Measurements from ENCODE around the gene HNRNPUL2. TPM values are rescaled to one million over a fixed set of nuclear protein-coding genes. Genes with fewer than 3 reads are reported as not detected.

The HNRNPUL2 gene
- total and polyA plus RNA-seq, 2 of the 8 experiments (the other 6 are each of a cell fraction or from before 2014, with no cell fraction given), result 14.9 to 46.4 TPM

DNA sequence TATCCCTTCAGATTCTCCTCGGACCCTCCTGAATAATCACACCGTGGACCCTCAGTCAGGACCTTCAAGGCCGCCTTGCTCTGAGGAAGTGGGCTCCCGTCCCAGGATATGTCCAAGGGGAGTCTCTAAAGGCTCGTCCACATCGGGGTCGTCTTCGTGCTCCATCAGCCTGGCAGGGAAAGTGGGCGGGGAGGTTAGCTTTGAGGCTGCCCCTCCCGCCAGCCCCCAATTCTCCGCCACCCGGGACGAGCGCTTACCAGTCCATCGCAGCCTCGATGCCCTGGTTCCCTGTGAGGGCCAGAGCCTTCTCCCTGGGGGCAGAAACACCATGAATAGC is 48.9 kb downstream of the HNRNPUL2 start:
- Histone ChIP-seq H3K36me3 (ENCODE audit: control insufficient read depth in 2 of 4, insufficient read depth in 4 of 4, low read length in 3 of 4) (peaks cover 5 to 22% (median 9%) of the 10 kb centered on the region in 4 experiments; a peak in 5 of 8 replicates), H2BK12ac (ENCODE audit: low read depth, low read length) (no peak overlapping the region), H2AK5ac (ENCODE audit: low read depth, low read length) (no peak overlapping the region), H3K4me2 (ENCODE audit: insufficient read depth in 1 of 2, low read depth in 2 of 2, low read length in 2 of 2) (peak overlapping the region; percentile 74 to 86), H3K56ac (replicated peaks; ENCODE audit: insufficient read length, low read depth, low read length) (peak overlapping the region; percentile 40), H3K4me1 (replicated peaks in 1 of 4; ENCODE audit: control insufficient read depth in 3 of 4, insufficient read depth in 4 of 4, low read length in 3 of 4) (peaks cover 2 to 8% (median 4%) of the 10 kb centered on the region in 4 experiments; a peak in 4 of 7 replicates), H3K23ac (ENCODE audit: insufficient read length) (no peak overlapping the region), H2BK5ac (ENCODE audit: low read depth, low read length) (peak overlapping the region; percentile 91), H4K91ac (replicated peaks; ENCODE audit: insufficient read length, low read length) (no peak overlapping the region), H3K9me3 (ENCODE audit: insufficient read depth in 2 of 2, low read depth in 1 of 2, low read length in 1 of 2) (no peaks in the 10 kb centered on the region), H3K79me2 (ENCODE audit: control insufficient read depth in 1 of 2, insufficient read depth in 2 of 2, low read length in 2 of 2) (peaks cover 0 to 19% of the 10 kb centered on the region in 2 experiments; a peak in 2 of 4 replicates), H3K9ac (replicated peaks in 1 of 4; ENCODE audit: extremely low read depth in 1 of 4, low read depth in 3 of 4, low read length in 3 of 4) (peak overlapping the region; percentile 55 to 90 (median 88)), H3K79me1 (ENCODE audit: low read depth, low read length) (peaks cover 2% of the 10 kb centered on the region), H3K18ac (ENCODE audit: extremely low read depth, low read length) (peak overlapping the region; percentile 75; the same call in 1 of the 2 replicates), H3K4me3 (ENCODE audit: extremely low read depth in 1 of 4, insufficient read depth in 2 of 4, low read depth in 3 of 4, low read length in 4 of 4) (peak overlapping the region; percentile 78 to 98 (median 88)), H4K5ac (ENCODE audit: insufficient read length, low read depth, low read length) (no peak overlapping the region), H2BK120ac (replicated peaks; ENCODE audit: low read depth, low read length) (no peak overlapping the region), H3K4ac (replicated peaks; ENCODE audit: insufficient read length, low read depth, low read length) (no peak overlapping the region), H3K14ac (ENCODE audit: insufficient read length) (no peak overlapping the region), H3K23me2 (ENCODE audit: low read depth, low read length) (peaks cover 3% of the 10 kb centered on the region; the same call in 1 of the 2 replicates), H2BK20ac (ENCODE audit: low read length) (no peak overlapping the region), H2BK15ac (ENCODE audit: low read length) (no peak overlapping the region), H3K27me3 (replicated peaks in 1 of 4; ENCODE audit: control insufficient read depth in 3 of 4, extremely low read depth in 1 of 4, insufficient read depth in 3 of 4, low read length in 3 of 4) (no peaks in the 10 kb centered on the region), H4K20me1 (replicated peaks in 1 of 2; ENCODE audit: control insufficient read depth in 1 of 2, insufficient read depth in 2 of 2, low read length in 2 of 2) (peaks cover 0 to 1% of the 10 kb centered on the region in 2 experiments), H4K8ac (ENCODE audit: extremely low read depth, insufficient read depth, low read length) (peak overlapping the region; percentile 74; the same call in 1 of the 2 replicates), H3K27ac (ENCODE audit: low read depth, low read length) (peak overlapping the region; percentile 68), H2AFZ (ENCODE audit: low read length) (no peak overlapping the region)
- POLR2A ChIA-PET (ENCODE audit: partially characterized antibody), result interaction anchor here (0.6 to 61.4 kb wide), 5 partner anchors 13 to 123 kb away, joined by 3 to 2041 read pairs (median 4); partner anchors contain the start of genes BSCL2, C11orf98, CSKMT and GANAB
- TF ChIP-seq, protein P1, sequence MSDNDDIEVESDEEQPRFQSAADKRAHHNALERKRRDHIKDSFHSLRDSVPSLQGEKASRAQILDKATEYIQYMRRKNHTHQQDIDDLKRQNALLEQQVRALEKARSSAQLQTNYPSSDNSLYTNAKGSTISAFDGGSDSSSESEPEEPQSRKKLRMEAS (IDR thresholded peaks at IDR 0.05), result no peak
- TF ChIP-seq SIRT6 (IDR thresholded peaks at IDR 0.05; ENCODE audit: low read length) (no peak), SIN3A (conservative IDR thresholded peaks at IDR 0.05 in 1 of 2, IDR thresholded peaks at IDR 0.05 in 1 of 2; ENCODE audit: low read depth in 1 of 2, low read length in 2 of 2) (no peak)
- DNase-seq (ENCODE audit: low read depth in 1 of 2, low spot score in 2 of 2), result no peak
- WGBS, 2 experiments (ENCODE audit: extremely low coverage in 1 of 2, insufficient coverage in 1 of 2, insufficient read length in 1 of 2, insufficient replicate concordance in 2 of 2, low coverage in 1 of 2, low lambda C conversion rate in 2 of 2, missing lambda C conversion rate in 1 of 2), result 12% methylated on average over 9 of the region's 16 CpGs; no CpG with 5 or more reads in 1 of the 2 experiments
- CTCF ChIA-PET (ENCODE audit: partially characterized antibody), result interaction anchor here (8.2 kb wide), 1 partner anchor 16 kb away, joined by 114 read pairs; the partner anchor contains the start of gene LRRN4CL
- no peak for FAIRE-seq
